GM19467 (cell line): ENCODE data around the gene RAMP3.

Experiments
- ATAC-seq: cut with Tn5 transposase; IDR thresholded peaks from one replicate; pipeline ENCODE4 v1.9.1; 2021; ENCODE audit warnings: mild to moderate bottlenecking, moderate library complexity; ENCODE audit not compliant: unreplicated experiment

Gene RAMP3

GRCh38 chr7:45219801-45220435 is 62.3 kb downstream of the RAMP3 start:
- ATAC-seq, result no peak

DNA sequence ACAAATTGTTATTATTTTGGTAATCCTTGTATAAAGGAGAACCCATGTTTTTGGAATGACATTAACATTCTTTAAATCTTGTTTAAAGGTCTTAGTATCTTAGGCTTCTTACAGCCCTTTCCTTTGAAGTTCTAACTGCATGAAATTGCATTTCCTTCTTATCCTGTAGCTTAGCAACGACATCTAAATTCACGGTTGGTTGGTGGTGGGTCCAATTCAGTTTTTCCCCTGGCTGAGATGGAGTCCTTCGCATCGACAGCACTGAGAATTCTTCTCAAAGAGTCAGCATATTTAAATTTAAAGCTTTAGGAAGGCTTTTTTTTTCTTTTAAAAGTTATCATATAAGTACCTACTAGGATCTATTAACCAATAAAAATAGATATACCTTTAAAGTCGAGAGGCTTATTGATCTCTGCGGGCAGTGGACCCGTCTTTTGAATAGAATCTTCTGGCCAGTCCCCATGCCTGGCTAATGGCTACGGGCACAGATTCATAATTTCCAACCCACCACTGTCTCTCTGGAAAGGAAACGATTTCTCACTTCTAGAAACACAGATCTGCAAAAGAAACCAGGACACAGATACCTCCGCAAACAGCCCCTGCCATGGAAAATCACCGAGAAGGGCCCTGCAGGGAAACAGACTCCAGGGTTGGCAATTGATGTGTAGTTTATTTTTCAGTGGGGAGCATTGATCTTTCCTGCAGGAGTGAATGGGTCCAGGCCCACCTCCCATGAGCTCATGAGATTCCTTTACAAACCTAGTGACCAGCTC is 63.4 kb downstream of the RAMP3 start:
- ATAC-seq, result no peak

DNA sequence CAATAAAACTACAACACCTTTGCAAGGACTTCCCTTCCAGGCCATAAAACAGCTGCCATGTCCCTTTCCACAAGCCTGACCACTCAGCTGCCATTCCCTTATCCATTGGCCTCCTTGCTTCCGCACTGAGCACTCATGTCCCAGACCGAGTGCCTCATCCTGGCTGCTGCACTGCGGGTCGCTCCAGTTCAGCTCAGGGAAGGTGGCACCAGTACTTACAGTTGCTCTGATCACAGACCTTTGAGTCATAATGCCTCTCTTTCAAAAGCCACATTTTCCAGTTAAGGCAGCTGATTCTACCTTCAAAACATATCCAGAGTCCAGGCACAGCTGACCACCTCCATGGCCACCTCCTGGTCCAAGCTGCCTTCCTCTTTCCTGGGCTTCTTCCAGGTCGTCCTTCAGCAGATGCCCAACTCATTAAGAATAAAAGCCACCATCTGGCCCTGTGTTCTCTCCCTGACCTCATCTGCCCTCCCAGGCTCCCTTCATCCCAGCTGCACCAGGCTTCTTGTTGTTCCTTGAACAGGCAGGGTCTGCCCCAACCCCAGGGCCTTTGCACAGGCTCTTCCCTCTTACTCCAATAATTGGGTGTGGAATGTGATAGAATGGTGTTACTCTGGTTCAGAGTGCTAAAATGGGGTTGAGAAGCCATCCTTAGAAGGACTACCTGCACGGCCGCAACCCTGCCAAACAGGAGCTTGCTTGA is 64.5 kb downstream of the RAMP3 start:
- no peak for ATAC-seq

GRCh38 chr7:45223078-45223477 is 65.5 kb downstream of the RAMP3 start:
- ATAC-seq, result no peak

- no peak for ATAC-seq
Measured at GRCh38 chr7:45223728-45224630, 66.4 kb downstream of the RAMP3 start.

DNA sequence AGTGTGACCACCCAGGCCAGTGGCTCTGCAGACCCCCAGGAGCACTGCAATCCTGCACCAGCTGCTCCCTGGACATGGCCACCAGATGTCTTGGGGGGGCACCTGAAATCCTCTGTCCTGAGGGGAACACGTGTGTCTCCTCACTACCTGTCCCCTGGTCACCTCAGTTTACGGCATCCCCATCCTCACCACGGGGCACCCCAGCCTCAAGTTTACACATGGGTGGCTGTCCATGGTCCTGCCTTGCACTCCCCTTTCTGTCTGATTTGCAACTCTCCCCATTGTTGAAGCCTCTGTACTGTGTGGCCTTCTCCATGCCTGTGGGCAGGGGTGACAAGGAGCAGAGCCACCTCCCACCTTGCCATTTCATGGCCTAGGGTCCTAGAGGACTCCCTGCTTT is 67.2 kb downstream of the RAMP3 start:
- no peak for ATAC-seq

DNA sequence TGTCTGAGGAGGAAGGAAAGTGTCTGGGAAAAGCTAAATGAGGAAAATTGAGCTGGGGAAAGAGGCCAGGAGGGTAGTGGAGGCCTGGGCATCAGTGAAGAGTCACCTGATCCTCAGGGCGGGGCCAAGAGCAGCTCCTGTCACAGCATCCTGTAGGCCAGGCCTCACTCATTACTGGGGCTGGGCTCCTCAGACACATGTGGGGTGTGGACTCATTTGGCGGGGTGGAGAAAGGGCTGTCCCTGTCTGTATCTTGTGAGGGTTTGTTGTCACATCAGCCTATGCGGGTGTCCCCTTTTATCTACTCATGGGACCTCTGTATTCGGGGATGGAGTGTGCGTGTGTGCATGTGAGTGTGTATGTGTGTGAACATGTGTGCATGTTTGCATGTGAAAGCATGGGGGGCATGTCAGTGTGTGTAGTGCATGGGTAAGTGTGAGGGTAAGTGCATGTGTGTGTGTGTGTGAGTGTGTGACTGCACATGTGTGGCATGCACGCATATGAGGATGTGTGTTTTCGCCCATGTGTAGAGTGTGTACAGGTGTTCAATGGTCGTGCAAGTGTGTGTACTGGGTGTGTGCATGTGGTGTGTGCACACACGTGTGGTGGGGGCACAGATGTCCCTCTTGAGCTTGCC is 67.8 kb downstream of the RAMP3 start:
- ATAC-seq, result no peak

DNA sequence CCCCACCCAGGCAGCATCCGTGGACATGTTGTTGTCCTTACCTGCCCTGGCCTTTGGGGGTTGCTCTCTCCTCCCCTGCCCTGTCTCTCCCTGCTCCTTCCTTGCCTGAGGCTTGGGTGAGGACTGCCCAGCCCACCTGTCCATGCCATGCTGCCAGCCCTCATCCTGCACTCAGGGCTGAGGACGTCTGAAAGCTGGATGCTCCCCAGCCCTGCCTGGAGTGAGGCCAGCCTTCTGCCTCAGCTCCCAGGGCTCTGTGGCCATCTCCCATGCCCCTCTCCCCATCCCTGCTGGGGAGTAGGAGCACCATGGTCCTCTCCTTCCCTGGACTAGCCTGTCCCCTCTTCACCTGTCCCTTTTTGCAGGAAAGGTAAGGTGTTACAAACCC is 68.4 kb downstream of the RAMP3 start:
- ATAC-seq, result no peak

- ATAC-seq, result no peak
Measured at GRCh38 chr7:45229156-45229920, 71.7 kb downstream of the RAMP3 start.

- no peak for ATAC-seq
Measured at GRCh38 chr7:45230083-45230482, 72.5 kb downstream of the RAMP3 start.

DNA sequence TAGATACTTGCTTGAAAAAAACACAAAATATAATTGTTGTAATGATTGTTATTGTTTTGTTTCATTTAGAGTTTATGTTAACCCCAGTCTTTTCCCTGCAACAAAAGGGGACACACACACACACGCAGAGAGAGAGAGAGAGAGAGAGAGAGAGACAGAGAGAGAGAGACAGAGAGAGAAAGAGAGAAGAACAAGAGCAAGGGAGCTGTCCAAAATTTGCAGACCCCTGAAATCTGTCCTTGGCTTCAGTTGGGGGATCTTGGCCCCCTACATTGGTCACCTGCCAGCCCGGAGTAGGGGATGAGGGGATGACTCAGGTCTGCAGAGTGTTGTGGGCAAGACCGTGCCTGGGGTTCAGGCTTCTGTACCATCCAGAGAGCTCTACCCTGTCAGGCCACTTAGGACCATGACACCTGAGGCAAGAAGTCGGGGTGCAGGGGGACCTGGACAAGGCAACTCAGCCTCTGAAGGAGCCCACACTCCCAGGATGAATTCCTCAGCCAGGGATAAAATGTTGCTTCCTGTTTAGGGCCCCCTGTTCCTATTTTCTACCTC is 73.1 kb downstream of the RAMP3 start:
- ATAC-seq, result no peak

DNA sequence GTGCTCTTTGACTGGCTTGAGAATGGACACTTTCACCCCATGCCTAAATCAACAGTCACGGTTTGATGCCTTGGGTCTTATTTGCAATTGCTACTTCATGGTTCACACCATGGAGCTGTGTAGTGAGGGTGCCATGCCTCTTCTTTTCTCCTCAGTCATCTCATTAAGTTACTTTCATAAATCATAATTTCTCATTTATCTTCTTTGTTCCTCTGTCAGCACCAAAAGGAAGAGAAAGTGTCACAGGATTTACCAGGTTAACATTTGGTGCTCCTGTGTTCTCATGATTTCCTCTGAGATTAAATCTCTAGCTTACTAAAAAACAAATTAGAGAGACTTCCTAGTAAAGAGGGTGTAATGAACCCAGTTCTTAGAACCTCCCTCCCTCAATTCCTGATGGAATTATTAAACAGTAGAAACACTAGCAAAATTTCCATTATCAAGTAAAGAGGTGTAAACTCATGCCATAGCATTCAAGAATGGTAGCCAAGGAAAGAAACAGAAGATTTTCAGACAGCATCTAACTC is 75.7 kb downstream of the RAMP3 start:
- ATAC-seq, result no peak
